Activated B cell treated with CpG ODN at 0.5 μM for 24 hours (primary cell): ENCODE results near the gene SMG7. TPM values are rescaled to one million over a fixed set of nuclear protein-coding genes. Genes with fewer than 3 reads are reported as not detected.

Source experiments
- ATAC-seq: fragments of 200-7000 bp; cut with Tn5 transposase; one replicate; pipeline ENCODE4 v1.10.0; 2021; ENCODE audit warnings: low read depth, mild to moderate bottlenecking, moderate library complexity
- CTCF ChIA-PET: fragments of 350-600 bp; sonication (Branson Sonifier 250); formaldehyde crosslinking; loops from one replicate; lab custom pipeline; 2021; ENCODE audit warnings: antibody characterized with exemption; lab: Charles Lee
- POLR2A ChIA-PET: fragments of 350-600 bp; sonication (Branson Sonifier 250); formaldehyde crosslinking; loops from one replicate; lab custom pipeline; 2021; ENCODE audit warnings: antibody characterized with exemption; lab: Charles Lee
- DNase-seq: peaks from one replicate; pipeline ENCODE4 v3.0.0; 2022
- H3K27ac Mint-ChIP-seq: one replicate; pipeline ENCODE4 v1.8.0; 2020; ENCODE audit warnings: mixed read lengths
- H3K27me3 Mint-ChIP-seq: one replicate; pipeline ENCODE4 v1.8.0; 2021; ENCODE audit warnings: mixed read lengths
- H3K36me3 Mint-ChIP-seq: one replicate; pipeline ENCODE4 v1.8.0; 2021; ENCODE audit warnings: low read depth, mixed read lengths
- H3K4me1 Mint-ChIP-seq: one replicate; pipeline ENCODE4 v1.8.0; 2021; ENCODE audit warnings: mixed read lengths
- H3K4me3 Mint-ChIP-seq: one replicate; pipeline ENCODE4 v1.8.0; 2020; ENCODE audit warnings: mild to moderate bottlenecking, mixed read lengths
- H3K9me3 Mint-ChIP-seq: one replicate; pipeline ENCODE4 v1.8.0; 2020; ENCODE audit warnings: mixed read lengths
- intact Hi-C: fragments of 100-400 bp; cut with micrococcal nuclease; formaldehyde crosslinking; loops from one replicate; pipeline ENCODE4 v1.15.1; 2024
- total RNA-seq: library from RNA; stranded (reverse); gene quantifications from 2 replicates; pipeline ENCODE4 v1.2.3, GENCODE V29; 2022
- TF ChIP-seq, protein P1 (sequence below): fragments of 200-600 bp; IDR thresholded peaks from one replicate; pipeline ENCODE4 v1.8.0; 2022; ENCODE audit warnings: antibody characterized with exemption, mild to moderate bottlenecking

Gene SMG7
- total RNA-seq, 1 donor from 2014 or later: 83.5 TPM

DNA sequence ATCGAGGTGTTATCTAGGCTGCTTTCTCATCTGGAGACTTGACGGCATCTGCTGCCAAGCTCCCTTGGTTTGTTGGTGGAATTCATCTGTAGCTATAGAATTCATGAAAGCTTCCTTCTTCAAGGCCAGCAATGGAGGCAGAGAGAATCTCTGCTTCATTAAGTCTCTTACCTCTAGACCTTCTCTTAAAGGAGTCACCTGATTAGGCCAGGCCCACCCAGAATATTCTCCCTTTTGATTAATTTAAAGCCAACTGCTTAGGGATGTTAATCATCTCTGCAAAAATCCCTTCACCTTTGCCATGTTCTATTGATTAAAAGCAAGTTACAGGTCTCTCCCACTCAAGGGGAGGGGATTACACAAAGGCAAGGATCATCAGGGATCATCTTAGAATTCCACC lies 123.2 kb downstream of the SMG7 start:
- ATAC-seq (no peak), DNase-seq (no peak)
- Mint-ChIP-seq H3K27me3 (no peaks in the 10 kb centered on the region), H3K4me1 (peaks cover 54% of the 10 kb centered on the region), H3K4me3 (no peak overlapping the region), H3K27ac (no peak overlapping the region), H3K36me3 (no peaks in the 10 kb centered on the region), H3K9me3 (no peaks in the 10 kb centered on the region)
- ChIA-PET POLR2A (no interaction called here), CTCF (no interaction called here)
- TF ChIP-seq, protein P1, sequence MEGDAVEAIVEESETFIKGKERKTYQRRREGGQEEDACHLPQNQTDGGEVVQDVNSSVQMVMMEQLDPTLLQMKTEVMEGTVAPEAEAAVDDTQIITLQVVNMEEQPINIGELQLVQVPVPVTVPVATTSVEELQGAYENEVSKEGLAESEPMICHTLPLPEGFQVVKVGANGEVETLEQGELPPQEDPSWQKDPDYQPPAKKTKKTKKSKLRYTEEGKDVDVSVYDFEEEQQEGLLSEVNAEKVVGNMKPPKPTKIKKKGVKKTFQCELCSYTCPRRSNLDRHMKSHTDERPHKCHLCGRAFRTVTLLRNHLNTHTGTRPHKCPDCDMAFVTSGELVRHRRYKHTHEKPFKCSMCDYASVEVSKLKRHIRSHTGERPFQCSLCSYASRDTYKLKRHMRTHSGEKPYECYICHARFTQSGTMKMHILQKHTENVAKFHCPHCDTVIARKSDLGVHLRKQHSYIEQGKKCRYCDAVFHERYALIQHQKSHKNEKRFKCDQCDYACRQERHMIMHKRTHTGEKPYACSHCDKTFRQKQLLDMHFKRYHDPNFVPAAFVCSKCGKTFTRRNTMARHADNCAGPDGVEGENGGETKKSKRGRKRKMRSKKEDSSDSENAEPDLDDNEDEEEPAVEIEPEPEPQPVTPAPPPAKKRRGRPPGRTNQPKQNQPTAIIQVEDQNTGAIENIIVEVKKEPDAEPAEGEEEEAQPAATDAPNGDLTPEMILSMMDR: no peak
- intact Hi-C loops: no loop called here

DNA sequence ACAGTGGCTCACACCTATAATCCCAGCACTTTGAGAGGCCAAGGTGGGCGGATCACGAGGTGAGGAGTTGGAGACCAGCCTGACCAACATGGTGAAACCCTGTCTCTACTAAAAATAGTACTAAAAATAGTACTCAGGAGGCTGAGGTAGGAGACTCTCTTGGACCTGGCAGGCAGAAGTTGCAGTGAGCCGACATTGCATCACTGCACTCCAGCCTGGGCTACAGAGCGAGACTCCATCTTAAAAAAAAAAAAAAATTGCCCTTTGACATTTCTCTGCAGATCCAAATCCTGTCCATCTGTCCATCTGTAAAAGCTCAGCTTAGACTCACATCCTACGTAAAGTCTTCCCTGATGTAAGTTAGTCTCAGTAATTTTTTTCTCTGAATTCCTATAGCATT lies 124.2 kb downstream of the SMG7 start:
- DNase-seq (no peak), ATAC-seq (no peak)
- TF ChIP-seq, protein P1: no peak
- intact Hi-C loops: no loop called here
- no peak overlapping the region for H3K4me3 Mint-ChIP-seq
- ChIA-PET POLR2A (no interaction called here), CTCF (no interaction called here)
- no peaks in the 10 kb centered on the region for H3K9me3 Mint-ChIP-seq
- no peaks in the 10 kb centered on the region for H3K36me3 Mint-ChIP-seq
- no peaks in the 10 kb centered on the region for H3K27me3 Mint-ChIP-seq
- peaks cover 44% of the 10 kb centered on the region for H3K4me1 Mint-ChIP-seq
- no peak overlapping the region for H3K27ac Mint-ChIP-seq

DNA sequence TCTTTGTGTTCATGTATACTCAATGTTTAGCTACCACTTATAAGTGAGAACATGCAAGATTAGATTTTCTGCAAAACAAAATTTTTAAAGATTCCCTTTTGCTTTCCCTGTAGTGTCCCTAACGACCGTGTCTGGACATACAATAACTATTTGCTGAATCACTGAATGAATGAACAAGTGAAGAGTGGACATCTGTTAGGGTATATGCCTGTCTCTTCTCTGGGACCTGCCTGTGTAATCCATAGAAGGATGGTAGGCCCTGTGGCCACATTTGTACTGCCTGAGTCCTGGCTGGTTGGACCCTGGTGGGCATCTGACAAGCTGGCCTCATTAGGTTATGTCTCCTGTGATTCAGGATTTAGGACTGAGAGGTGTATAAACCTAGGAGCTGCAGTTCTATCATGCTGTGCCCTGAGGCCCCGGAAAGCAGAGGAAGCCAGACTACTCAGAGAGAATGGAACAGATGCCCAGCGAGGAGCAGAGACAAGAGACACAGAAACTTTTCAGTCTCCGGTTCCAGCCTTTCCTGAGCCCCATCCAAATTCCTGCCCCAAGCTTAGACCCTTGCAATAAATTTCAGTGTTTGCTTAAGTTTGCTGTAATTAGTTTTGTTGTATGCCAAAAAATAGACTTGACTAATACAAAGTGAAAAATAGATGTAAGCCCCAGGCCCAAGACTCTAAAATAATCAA lies 125.5 kb downstream of the SMG7 start:
- Mint-ChIP-seq H3K4me3 (no peak overlapping the region), H3K27ac (peak overlapping the region; percentile 70), H3K36me3 (no peaks in the 10 kb centered on the region), H3K27me3 (no peaks in the 10 kb centered on the region), H3K9me3 (no peaks in the 10 kb centered on the region), H3K4me1 (peaks cover 31% of the 10 kb centered on the region)
- ChIA-PET POLR2A (interaction anchor here (2.0 to 8.2 kb wide), 2 partner anchors 8 to 9 kb away, joined by 8 to 57 read pairs; partner anchors contain the start of gene NCF2), CTCF (no interaction called here)
- no peak for DNase-seq
- no peak for ATAC-seq
- intact Hi-C loops: no loop called here
- TF ChIP-seq, protein P1: no peak

DNA sequence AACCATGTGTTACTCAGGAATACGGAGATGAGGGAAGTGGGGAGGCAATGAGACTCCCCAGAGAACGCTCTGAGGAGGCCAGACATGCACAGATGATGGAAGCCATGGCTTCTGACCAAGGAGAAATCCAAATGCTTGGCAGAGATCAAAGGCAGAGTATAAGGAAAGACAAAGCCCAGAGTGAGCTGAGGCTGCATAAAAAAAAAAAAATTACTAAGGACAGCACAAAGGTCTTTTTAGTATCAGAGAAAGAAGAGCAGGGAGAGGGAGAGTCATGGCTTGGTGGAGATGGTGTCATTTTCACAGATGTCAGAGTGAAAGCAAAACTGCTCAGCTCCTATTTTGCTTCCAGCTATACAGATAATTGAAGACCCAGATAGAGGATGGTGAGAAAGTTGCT lies 126.1 kb downstream of the SMG7 start:
- TF ChIP-seq, protein P1: no peak
- no peak overlapping the region for H3K4me3 Mint-ChIP-seq
- intact Hi-C loops: no loop called here

DNA sequence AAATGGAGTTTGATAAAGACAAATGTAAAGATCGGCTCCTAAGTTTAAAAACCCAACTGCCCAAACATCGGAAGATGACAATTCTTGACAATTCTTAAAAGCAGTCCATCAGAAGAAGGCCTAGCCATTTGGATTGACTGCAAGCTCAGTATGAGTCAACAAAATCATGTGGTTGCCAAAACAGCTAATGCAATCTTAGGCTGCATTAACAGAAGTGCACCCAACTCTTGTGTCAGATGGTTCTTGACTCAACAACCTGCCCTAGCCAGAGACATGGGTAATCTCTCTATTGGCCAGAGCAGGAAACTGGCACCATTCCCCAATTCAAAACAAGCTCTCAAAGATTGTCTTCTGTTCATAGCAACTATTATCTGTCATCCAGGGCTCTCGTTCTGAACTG lies 127.8 kb downstream of the SMG7 start:
- CTCF ChIA-PET: interaction anchor here (1.4 kb wide), 1 partner anchor 22 kb away, joined by 3 read pairs; no protein-coding TSS in a partner anchor
- Mint-ChIP-seq H3K27ac (no peak overlapping the region), H3K4me3 (no peak overlapping the region), H3K36me3 (no peaks in the 10 kb centered on the region), H3K9me3 (no peaks in the 10 kb centered on the region), H3K4me1 (peaks cover 27% of the 10 kb centered on the region), H3K27me3 (no peaks in the 10 kb centered on the region)
- DNase-seq: no peak
- POLR2A ChIA-PET: interaction anchor here (1.1 to 8.2 kb wide), 2 partner anchors 9 to 10 kb away, joined by 3 to 57 read pairs; partner anchors contain the start of gene NCF2
- ATAC-seq: no peak
- intact Hi-C loops: no loop called here
- TF ChIP-seq, protein P1: no peak

More for the DNA sequence above, 126.1 kb downstream of the SMG7 start:
- H3K9me3 Mint-ChIP-seq: no peaks in the 10 kb centered on the region
- H3K36me3 Mint-ChIP-seq: no peaks in the 10 kb centered on the region
- no peak for DNase-seq
- peak overlapping the region; percentile 70 for H3K27ac Mint-ChIP-seq
- H3K27me3 Mint-ChIP-seq: no peaks in the 10 kb centered on the region
- H3K4me1 Mint-ChIP-seq: peaks cover 27% of the 10 kb centered on the region
- peak; percentile 50 for ATAC-seq
- ChIA-PET POLR2A (interaction anchor here (2.0 to 8.2 kb wide), 2 partner anchors 8 to 9 kb away, joined by 8 to 57 read pairs; partner anchors contain the start of gene NCF2), CTCF (no interaction called here)
